ENCODE results near the gene CLEC2L. TPM values are rescaled to one million over a fixed set of nuclear protein-coding genes. Genes with fewer than 3 reads are reported as not detected.

The CLEC2L gene
- total RNA-seq, 1 donor from 2014 or later: not detected

DNA sequence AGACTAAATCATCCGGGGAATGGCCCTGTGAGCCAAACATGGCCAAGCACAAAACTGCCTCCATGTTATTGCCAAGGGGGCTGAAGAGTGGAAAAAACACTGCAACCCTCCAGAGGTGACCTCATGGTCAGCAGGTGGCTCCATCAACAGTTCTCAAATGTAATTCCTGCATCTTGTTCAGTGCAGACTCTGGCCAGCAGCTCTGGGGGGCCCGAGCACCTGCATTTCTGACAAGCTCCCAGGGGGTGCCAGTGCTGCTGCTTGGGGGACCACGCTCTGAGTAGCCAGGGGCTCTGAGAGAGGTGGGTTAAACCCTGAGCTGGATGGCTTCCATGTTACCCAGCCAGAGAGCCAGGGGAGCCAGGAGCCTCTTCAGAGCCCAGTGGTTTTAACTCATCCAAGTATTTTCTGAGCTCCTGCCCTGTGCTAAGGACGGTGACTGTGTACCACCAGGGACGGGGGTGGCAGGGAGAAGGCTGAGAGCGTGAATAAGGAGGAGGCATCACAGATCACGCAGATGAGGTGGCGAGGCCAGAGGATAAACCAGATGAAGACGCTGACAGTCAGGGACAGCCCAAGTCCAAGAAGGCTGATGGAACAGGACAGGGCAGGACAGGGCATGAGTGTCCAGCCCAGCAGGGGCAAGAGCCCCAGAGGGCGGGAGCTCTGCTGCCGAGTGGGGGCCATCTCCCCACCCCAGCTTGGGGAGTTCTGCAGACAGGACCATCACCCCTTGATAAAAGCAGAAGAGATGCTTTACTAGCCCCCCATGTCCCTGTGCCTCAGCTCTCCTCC lies 52.9 kb downstream of the CLEC2L start:
- TF ChIP-seq, protein P1, sequence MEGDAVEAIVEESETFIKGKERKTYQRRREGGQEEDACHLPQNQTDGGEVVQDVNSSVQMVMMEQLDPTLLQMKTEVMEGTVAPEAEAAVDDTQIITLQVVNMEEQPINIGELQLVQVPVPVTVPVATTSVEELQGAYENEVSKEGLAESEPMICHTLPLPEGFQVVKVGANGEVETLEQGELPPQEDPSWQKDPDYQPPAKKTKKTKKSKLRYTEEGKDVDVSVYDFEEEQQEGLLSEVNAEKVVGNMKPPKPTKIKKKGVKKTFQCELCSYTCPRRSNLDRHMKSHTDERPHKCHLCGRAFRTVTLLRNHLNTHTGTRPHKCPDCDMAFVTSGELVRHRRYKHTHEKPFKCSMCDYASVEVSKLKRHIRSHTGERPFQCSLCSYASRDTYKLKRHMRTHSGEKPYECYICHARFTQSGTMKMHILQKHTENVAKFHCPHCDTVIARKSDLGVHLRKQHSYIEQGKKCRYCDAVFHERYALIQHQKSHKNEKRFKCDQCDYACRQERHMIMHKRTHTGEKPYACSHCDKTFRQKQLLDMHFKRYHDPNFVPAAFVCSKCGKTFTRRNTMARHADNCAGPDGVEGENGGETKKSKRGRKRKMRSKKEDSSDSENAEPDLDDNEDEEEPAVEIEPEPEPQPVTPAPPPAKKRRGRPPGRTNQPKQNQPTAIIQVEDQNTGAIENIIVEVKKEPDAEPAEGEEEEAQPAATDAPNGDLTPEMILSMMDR (IDR thresholded peaks at IDR 0.05; ENCODE audit: insufficient read depth, low read length, severe bottlenecking): no peak
- Histone ChIP-seq H3K27me3 (ENCODE audit: control insufficient read depth, insufficient read depth, low read length) (no peaks in the 10 kb centered on the region), H3K36me3 (ENCODE audit: control insufficient read depth, insufficient read depth, low read length) (peaks cover 35% of the 10 kb centered on the region), H3K4me3 (ENCODE audit: low read depth, low read length) (no peak overlapping the region)
- FAIRE-seq (no peak), DNase-seq (ENCODE audit: low read depth) (no peak)

DNA sequence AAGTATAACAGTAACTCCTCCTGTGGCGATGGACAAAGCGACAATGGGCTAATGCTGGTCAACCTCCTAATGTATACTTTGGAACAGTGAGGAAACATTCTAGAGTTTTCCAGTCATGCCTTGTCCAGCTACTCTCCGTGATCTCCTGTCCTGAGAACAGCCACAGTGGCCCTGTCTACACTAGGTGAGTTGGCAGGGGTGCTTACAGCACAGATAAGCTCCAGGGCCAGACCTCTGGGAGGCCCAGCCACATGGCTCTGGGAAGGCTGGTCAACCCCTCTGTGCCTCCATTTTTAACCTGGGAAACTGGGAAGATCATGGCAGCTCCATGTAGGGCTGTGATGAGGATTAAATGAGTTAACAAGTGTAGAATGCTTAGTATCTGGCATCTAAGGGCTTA lies 57.0 kb downstream of the CLEC2L start:
- FAIRE-seq (no peak), DNase-seq (ENCODE audit: low read depth) (no peak)
- TF ChIP-seq, protein P1 (IDR thresholded peaks at IDR 0.05; ENCODE audit: insufficient read depth, low read length, severe bottlenecking): no peak
- H3K36me3 ChIP-seq (ENCODE audit: control insufficient read depth, insufficient read depth, low read length): peaks cover 39% of the 10 kb centered on the region
- H3K4me3 ChIP-seq (ENCODE audit: low read depth, low read length): no peak overlapping the region
- no peaks in the 10 kb centered on the region for H3K27me3 ChIP-seq (ENCODE audit: control insufficient read depth, insufficient read depth, low read length)

DNA sequence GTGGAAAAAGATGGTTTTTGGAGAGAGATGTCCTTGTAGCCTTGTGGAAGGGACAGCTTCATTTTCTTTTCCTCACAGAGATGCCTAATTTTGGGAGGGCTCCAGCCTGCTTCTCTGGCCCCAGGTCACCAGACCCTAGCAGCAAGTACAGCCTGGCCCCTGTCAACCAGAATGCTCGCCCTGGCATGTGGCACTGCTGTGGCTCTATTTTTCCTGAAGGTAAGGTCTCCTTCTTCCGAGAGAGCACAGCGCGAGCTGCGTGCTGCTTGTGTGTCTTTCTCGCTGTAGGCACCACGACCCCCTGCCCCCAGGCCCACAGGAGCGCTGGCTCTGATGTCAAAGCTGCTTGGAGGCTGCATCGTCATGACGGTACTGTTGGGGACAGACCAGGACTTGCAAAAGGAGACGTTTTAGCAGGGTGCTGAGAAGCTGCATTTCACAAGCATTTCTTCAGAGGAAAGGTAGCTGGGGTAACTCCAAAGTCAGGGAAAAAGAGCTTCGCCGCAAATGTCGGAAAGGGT lies 58.7 kb downstream of the CLEC2L start:
- TF ChIP-seq, protein P1 (IDR thresholded peaks at IDR 0.05; ENCODE audit: insufficient read depth, low read length, severe bottlenecking): no peak
- FAIRE-seq (no peak), DNase-seq (ENCODE audit: low read depth) (no peak)
- no peaks in the 10 kb centered on the region for H3K27me3 ChIP-seq (ENCODE audit: control insufficient read depth, insufficient read depth, low read length)
- peaks cover 33% of the 10 kb centered on the region for H3K36me3 ChIP-seq (ENCODE audit: control insufficient read depth, insufficient read depth, low read length)
- H3K4me3 ChIP-seq (ENCODE audit: low read depth, low read length): no peak overlapping the region

DNA sequence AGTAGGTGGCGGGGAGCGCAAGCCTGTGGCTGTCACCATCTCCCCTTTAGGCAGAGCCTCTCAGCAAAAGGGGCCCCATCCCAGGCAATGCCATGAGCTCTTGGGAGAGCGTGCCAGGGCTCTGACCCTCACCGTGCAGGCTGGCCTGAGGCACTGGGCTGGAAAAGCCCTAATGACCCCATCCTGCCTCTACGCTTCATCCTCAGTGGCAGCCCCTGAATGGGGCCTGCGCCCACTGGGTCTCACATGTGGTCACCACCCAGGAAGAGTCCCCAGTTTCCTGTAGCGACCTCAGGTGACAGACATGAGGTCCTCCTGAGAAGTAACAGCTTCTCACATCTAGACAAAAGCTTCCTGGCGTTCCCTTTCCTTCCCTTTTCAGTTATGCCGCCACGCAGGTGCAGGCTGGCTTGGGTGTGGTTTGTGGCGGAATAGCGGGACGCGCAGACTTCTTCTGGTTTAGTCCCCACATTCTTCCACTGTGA lies 59.2 kb downstream of the CLEC2L start:
- H3K27me3 ChIP-seq (ENCODE audit: control insufficient read depth, insufficient read depth, low read length): no peaks in the 10 kb centered on the region
- H3K4me3 ChIP-seq (ENCODE audit: low read depth, low read length): no peak overlapping the region
- no peak for FAIRE-seq
- TF ChIP-seq, protein P1 (IDR thresholded peaks at IDR 0.05; ENCODE audit: insufficient read depth, low read length, severe bottlenecking): no peak
- peaks cover 33% of the 10 kb centered on the region for H3K36me3 ChIP-seq (ENCODE audit: control insufficient read depth, insufficient read depth, low read length)
- no peak for DNase-seq (ENCODE audit: low read depth)

DNA sequence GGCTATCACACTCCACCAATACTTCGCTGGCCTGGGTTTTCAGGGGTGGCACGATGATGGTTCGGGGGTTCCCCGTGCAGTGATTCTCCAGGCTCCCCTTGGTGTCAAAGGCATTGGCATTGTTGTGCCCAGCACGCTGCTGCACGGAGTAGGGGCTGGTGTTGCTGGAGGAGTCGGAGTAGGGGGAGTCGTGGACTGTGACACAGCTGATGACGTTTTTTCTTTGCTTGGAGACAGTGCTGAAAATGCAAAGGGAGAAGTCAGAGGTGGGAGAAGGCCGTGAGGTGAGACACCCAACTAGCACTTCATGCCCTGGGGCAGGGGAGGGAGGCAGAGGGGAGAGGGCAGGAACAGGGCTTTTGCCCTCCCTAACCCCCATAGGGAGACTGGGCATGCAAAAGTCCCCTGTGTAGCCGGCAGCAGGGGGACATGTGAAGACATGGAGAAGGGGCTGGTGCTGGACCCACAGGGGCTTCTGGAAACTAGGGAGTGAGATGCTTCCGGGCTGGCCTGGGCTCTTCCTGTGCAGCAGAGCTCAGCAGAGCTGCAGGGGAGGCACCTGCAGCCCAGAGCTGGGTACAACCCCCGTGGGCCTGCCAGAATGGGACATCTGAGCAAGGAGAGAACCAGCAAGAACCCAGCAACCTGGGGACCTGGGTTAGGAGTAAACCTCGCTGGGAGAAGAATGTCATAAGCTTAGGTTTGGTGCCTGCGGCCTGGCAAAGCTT lies 60.5 kb downstream of the CLEC2L start:
- no peak overlapping the region for H3K4me3 ChIP-seq (ENCODE audit: low read depth, low read length)
- H3K27me3 ChIP-seq (ENCODE audit: control insufficient read depth, insufficient read depth, low read length): no peaks in the 10 kb centered on the region
- DNase-seq (ENCODE audit: low read depth) (no peak), FAIRE-seq (no peak)
- H3K36me3 ChIP-seq (ENCODE audit: control insufficient read depth, insufficient read depth, low read length): peaks cover 33% of the 10 kb centered on the region
- TF ChIP-seq, protein P1 (IDR thresholded peaks at IDR 0.05; ENCODE audit: insufficient read depth, low read length, severe bottlenecking): no peak

All from bronchial epithelial cell (primary cell).